Measurements from ENCODE around the gene C7orf25.

- TF ChIP-seq CTCF (IDR thresholded peaks at IDR 0.05): no peak
- no peak for TF ChIP-seq POLR2AphosphoS5 (IDR thresholded peaks at IDR 0.05)
- no peak for TF ChIP-seq EP300 (IDR thresholded peaks at IDR 0.05)
These were observed 1.6 kb downstream of the C7orf25 start for GRCh38 chr7:42910306-42910705.
